ENCODE measurements around the gene HDAC2.
A peak's percentile ranks its signal among the peaks of the same experiment; 100 is the strongest.

Gene HDAC2

DNA sequence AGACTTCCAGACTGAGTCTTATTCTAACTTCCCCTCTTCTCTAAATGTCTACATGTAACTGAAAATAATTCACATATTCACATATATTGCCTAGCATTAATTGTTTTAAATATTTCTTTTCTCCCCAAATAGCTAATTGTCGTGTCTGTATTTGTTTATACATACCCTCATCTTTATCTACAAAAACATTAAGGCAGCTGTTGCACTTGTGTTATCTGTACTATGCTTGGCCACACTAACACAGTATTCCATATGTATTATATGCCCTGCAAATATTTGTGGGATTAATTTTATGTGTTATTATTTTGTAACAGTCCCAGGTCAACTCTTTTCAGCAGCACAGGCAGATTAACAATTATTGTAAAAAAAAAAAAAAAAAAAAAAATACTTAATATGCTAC is 11.7 kb downstream of the HDAC2 start:
- no peak overlapping the region for H3K4me3 ChIP-seq (ENCODE audit: low read length)
- DNase-seq (ENCODE audit: low read depth) = no peak
- TF ChIP-seq, protein P1, sequence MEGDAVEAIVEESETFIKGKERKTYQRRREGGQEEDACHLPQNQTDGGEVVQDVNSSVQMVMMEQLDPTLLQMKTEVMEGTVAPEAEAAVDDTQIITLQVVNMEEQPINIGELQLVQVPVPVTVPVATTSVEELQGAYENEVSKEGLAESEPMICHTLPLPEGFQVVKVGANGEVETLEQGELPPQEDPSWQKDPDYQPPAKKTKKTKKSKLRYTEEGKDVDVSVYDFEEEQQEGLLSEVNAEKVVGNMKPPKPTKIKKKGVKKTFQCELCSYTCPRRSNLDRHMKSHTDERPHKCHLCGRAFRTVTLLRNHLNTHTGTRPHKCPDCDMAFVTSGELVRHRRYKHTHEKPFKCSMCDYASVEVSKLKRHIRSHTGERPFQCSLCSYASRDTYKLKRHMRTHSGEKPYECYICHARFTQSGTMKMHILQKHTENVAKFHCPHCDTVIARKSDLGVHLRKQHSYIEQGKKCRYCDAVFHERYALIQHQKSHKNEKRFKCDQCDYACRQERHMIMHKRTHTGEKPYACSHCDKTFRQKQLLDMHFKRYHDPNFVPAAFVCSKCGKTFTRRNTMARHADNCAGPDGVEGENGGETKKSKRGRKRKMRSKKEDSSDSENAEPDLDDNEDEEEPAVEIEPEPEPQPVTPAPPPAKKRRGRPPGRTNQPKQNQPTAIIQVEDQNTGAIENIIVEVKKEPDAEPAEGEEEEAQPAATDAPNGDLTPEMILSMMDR (IDR thresholded peaks at IDR 0.05; ENCODE audit: insufficient read depth, low read depth, low read length, missing control alignments) = no peak

DNA sequence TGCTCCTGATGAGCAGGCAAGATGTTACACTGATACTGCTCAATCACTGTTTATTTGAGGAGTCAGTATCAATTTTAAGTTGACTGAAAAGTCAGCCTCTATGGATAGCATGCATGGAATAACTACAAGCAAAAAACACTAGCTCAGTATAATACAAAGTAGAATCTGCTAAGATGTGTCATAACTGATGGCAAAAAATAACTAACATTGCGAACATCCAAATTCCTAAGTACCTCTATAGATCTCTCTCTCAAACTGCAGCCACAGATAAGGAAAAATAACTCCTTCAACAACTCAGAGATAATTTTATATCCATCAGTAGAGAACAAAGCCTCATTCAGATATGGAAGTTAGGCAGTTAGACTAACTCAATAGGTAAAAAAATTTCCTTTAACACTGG is 16.3 kb downstream of the HDAC2 start:
- TF ChIP-seq, protein P1 (IDR thresholded peaks at IDR 0.05; ENCODE audit: insufficient read depth, low read depth, low read length, missing control alignments) = no peak
- no peak overlapping the region for H3K4me3 ChIP-seq (ENCODE audit: low read length)
- DNase-seq (ENCODE audit: low read depth) = no peak

DNA sequence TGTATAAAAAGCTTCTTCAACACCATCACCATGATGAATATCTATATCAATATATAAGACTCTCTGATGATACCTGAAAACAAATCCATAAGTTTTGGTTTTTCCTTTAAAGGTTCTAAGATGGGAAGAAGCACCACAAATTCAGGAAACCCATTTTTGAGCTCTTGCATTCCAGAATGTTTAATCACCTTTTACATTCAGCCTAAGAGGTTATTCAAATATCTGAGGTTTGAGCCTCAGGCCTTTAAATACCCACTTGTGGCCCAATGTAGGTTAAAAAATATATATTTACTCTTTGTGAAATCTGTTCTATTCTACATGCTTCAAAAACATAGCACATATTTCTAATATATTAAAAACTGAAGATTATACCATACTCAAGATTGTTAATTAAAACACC is 17.6 kb downstream of the HDAC2 start:
- TF ChIP-seq, protein P1 (IDR thresholded peaks at IDR 0.05; ENCODE audit: insufficient read depth, low read depth, low read length, missing control alignments) = no peak
- peak; percentile 11 for DNase-seq (ENCODE audit: low read depth)
- H3K4me3 ChIP-seq (ENCODE audit: low read length) = no peak overlapping the region

DNA sequence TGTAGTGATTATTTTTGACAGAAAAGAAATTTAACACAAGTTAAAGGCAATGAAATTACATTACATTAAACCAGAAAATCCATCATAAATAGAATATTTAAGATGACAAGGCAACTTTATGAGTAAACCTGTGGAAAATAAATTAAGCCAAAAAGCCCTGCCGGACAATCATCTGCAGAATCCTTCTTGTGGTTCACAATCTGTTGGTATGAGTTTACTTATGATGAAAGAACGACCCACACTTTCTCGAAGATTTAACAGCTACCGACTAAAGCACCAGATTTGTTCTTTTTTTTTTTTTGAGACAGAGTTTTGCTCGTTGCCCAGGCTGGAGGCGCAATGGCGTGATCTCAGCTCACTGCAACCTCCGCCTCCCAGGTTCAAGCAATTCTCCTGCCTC is 21.4 kb downstream of the HDAC2 start:
- TF ChIP-seq, protein P1 (IDR thresholded peaks at IDR 0.05; ENCODE audit: insufficient read depth, low read depth, low read length, missing control alignments) = no peak
- H3K4me3 ChIP-seq (ENCODE audit: low read length) = no peak overlapping the region
- no peak for DNase-seq (ENCODE audit: low read depth)

DNA sequence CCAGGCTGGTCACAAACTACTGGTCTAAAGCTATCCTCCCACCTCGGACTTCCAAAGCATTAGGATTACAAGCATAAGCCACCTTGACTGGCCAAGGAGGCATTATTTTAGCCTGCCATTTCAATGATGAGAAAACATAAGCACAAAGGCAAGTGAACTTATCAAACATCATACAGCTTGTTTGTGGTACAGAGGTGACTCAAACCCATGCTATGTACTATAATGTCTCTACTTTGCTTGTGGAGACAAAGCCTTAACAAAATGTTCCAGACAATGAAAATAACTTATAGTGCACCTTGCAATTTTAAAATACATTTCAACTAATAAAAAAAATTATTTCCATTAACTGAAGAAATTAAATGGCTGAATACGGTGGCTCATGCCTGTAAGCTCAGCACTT is 26.2 kb downstream of the HDAC2 start:
- TF ChIP-seq, protein P1 (IDR thresholded peaks at IDR 0.05; ENCODE audit: insufficient read depth, low read depth, low read length, missing control alignments) = no peak
- no peak for DNase-seq (ENCODE audit: low read depth)
- no peak overlapping the region for H3K4me3 ChIP-seq (ENCODE audit: low read length)

DNA sequence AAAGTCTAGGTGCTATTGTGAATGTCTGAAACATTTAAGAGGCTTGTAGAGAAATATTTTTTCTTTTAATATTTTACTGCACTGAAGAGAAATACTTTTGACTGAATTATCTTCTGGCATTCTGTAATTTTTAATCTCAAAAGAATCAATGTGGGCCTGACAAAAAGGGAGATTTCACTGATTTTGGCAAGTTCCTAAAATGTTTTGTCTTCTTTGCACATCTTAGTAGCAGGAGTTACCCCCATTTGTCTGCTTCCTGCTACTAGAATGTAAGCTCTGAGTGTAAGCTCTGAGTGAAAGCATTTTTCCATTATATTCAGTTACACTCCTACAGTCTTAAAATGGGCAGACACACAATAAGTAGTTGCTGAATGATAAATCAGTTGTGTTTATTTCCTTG is 31.1 kb downstream of the HDAC2 start:
- TF ChIP-seq, protein P1 (IDR thresholded peaks at IDR 0.05; ENCODE audit: insufficient read depth, low read depth, low read length, missing control alignments) = no peak

DNA sequence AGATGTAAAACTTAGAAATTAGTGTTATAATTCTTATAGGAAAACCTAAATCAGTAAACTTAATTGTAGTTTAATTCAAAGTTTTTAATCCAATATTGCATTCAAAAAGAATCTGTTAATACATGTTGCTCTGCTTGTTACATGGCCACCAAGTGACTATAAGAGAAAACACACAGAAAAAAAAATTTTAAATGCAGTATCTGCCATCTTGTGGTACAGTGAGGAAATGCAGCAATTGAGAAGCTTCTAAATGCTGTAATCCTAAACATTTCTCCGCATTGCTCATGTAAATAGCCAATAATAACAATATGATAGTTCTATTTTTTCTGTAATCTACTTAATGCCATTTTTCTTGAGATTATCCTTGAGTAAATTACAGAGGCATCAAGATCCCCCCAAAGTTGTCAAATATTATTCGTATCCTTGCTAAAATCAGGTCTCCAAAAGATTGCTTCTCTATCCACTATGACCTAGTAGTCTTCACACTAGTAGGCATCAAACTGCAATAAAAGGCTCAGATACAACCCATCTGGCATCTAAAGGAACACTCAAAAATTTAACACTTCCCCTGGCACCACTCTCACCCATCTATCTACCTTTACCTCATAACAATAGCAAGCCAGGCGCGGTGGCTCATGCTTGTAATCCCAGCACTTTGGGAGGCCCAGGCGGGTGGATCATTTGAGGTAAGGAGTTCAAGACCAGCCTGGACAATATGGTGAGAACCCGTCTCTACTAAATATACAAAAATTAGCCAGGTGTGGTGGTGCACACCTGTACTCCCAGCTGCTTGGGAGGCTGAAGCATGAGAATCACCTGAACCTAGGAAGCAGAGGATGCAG is 34.6 kb downstream of the HDAC2 start:
- peak; percentile 63 for DNase-seq (ENCODE audit: low read depth)
- no peak overlapping the region for H3K4me3 ChIP-seq (ENCODE audit: low read length)
- TF ChIP-seq, protein P1 (IDR thresholded peaks at IDR 0.05; ENCODE audit: insufficient read depth, low read depth, low read length, missing control alignments) = peak; percentile 69

More for the DNA sequence above, 31.1 kb downstream of the HDAC2 start:
- no peak for DNase-seq (ENCODE audit: low read depth)
- no peak overlapping the region for H3K4me3 ChIP-seq (ENCODE audit: low read length)
